HL-60 (cell line): ENCODE measurements around the gene TCF25.

Experiments used
- CTCF ChIP-seq: IDR thresholded peaks from one replicate; pipeline ENCODE4 v1.5.1; 2011; ENCODE audit warnings: low read length, control low read depth, inconsistent platforms; ENCODE audit not compliant: insufficient read depth
- POLR2AphosphoS5 ChIP-seq: IDR thresholded peaks from 2 replicates; pipeline ENCODE4 v1.6.1; 2012; ENCODE audit warnings: low read depth

GRCh38 chr16:89859615-89860007 is 13.8 kb upstream of the TCF25 start:
- no peak for TF ChIP-seq CTCF
- no peak for TF ChIP-seq POLR2AphosphoS5
